ENCODE data around the gene IL25.
"Not testable (repeated sequence)": the region's sequence is repeated elsewhere in the genome, so short reads cannot be mapped to it uniquely, and the experiment has no call there.

The IL25 gene

DNA sequence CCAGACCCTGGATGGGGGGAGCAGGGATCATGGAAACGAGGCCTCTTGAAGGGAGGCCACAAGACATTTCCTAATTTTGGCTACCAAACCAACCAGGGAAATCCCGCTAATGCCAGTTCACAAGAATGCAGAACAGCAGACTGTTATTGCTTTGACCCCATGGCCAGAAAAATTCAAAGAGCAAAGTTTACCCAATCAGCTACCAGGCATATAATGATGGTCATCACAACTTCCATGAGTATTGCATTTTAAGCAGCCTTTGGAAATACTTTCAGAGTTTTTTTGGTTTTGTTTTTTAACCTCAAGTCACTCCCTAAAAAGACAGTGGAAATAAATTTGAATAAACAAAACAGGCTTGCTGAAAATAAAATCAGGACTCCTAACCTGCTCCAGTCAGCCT, at the start of gene IL25:
TSS of gene IL25 (plus strand) at position 301 of the 400 bp plus-strand sequence.
- no peak for DNase-seq

GRCh38 chr14:23323838-23324454, 48.7 kb upstream of the IL25 start:
- no peak for DNase-seq

DNA sequence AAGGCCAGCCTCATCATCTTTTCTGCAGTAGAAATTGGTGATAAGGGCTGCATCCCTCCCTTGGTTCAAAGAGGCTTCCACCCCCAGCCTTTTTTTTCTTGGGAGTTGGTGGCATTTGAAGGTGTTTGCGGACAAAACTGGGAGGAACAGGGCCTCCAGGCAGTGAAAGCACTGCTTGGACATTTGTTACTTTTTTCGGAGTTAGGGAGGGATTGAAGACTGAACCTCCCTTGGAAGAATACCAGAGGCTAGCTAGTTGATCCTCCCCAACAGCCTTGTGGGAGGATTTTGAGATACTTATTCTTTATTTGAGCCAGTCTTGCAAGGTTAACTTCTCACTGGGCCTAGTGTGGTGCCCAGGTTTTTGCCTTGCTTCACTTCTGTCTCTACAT, 48.2 kb upstream of the IL25 start:
- no peak for DNase-seq

DNA sequence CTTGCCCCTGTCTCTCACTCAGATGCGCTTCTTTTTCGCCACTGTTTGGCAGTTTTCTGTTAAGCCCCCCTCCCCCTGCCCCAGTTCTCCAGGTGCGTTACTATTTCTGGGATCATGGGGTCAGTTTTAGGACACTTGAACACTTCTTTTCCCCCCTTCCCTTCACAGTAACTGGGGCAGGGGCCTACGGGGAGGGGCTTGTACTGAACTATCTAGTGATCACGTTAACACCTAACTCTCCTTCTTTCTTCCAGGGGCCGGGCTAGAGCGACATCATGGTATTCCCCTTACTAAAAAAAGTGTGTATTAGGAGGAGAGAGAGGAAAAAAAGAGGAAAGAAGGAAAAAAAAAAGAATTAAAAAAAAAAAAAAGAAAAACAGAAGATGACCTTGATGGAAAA, 47.6 kb upstream of the IL25 start:
- no peak for DNase-seq

GRCh38 chr14:23325746-23326145, 46.9 kb upstream of the IL25 start:
- DNase-seq, result not testable (repeated sequence)

GRCh38 chr14:23326491-23327332, 45.9 kb upstream of the IL25 start:
- no peak for DNase-seq

DNA sequence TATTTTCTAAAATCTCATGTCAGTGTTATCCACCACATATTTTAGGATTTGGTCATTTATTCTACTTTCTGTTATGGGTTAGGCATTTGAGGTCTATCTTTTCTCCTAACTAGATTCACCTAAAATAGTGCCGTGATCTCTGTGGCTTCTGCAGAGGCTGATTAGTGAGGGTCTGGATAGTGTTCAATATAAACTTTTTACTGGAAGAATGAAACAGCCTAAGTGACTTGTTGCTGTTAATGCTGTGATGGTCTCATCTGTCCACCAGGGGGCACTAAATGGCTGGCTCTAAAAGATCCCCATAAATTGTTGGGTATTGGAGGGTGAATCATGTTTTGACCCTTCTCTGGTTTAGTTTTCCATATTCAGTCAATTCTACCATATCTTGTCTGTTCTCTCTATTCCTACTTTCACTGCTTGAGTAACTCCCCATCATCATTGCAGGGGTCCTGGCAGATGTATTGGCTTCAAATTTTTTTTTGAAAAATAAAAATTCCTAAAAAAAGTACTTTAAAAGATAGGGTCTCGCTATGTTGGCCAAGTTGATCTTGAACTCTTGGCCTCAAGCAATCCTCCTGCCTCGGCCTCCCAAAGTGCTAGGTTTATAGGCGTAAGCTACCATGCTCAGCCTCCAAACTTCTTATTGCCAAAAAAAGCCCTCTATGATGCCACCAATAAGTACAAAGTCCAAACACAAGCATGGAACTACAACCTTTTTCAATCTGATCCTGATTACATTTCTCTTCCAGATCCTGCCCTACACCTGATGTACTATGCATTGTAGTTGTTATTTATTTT, 44.5 kb upstream of the IL25 start:
- DNase-seq, result peak; percentile 71 to 79

DNA sequence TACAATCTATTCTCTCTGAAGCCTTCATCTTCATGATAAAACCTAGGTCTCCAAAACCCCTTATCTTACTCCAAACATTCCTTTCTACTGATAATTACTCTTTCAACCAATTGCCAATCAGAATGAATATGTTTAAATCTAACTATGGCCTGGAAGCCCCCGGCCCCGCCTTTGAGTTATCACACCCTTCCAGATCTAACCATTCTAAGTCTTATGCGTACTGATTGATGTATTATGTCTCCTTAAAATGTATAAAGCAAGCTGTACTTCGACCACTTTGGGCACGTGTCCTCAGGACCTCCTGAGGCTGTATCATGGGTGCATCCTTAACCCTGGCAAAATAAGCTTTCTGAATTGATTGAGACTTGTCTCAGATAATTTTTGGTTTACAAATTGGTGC, 37.0 kb upstream of the IL25 start:
- no peak for DNase-seq

- DNase-seq, result no peak
Measured at GRCh38 chr14:23339506-23340268, 32.9 kb upstream of the IL25 start.

- DNase-seq, result no peak
Measured at GRCh38 chr14:23344481-23344880, 28.1 kb upstream of the IL25 start.

GRCh38 chr14:23345987-23346692, 26.5 kb upstream of the IL25 start:
- DNase-seq, result no peak

DNA sequence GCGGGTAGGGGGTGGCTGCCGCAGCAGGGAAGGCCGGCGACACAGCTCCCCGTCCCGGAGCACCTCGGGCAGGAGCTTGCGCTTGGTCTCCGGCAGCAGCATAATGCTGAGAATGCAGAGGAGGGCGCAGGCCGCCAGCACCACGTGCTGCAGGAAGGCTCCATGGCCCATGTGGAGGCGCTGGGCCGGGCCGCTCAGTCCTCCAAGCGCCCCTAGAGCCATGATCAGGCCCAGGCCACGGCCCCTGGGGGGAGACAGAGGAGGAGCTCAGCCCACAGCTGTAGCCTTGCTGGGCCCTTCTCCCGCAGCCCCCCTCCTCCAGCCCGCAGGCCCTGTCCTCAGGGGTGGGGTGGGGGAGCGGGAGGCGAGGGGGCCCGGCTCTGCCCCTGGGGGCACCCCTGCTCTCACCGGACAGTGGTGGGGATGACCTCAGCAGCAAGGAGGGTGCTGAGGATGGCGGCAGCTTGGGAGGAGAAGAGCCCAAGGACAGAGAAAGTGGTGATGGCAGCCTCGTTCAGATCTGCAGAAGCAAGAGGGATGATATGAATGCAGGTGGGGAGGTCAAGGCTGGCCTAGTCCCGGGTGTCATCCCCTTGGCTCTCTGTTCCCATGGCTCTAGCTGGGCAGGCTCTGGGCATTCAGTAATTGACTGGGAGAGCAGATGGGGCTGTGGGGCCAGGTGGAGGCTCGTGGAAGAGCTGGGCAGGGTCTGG, 25.8 kb upstream of the IL25 start:
- no peak for DNase-seq

DNA sequence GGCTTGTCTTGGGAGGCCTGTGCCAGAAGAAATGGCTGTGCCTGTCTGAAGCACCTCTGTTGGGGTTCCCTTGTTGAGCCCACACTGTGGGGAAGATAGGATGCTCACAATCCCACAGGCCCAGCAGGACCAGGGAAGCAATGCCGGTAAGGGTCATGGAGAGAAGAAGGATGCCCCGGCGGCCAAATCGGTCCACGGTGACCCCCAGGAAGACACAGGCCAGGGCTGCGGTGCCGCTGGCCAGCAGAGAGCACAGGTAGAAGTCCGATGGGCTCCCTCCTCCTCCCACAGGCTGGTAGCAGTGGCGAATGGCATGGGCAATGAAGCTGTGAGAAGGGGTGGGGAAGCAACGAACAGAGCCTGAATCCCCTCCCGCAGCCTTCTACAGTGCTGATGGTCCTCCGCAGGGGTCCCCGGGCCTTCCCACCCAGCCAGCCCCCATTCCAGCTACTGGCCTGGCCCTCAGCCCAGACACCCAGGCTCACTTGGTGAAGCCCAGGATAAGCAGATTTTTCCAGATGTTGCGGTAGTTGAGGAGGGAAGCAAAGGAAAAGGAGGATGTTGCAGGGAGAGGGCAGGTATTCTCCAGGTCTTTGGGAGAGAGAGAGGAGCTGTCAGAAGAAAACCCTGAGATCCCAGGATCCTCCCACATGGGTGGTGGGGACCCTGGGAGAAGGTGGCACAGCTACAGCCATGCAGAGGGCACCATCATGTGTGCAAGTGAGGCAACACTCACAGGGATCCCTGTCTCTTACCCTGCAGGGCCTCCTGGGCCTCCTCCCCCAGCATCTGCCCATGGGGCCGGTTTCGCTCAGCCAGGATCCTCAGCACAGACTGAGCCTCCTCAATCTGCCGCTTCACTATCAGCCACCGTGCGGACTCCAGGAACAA, 25.0 kb upstream of the IL25 start:
- no peak for DNase-seq

DNA sequence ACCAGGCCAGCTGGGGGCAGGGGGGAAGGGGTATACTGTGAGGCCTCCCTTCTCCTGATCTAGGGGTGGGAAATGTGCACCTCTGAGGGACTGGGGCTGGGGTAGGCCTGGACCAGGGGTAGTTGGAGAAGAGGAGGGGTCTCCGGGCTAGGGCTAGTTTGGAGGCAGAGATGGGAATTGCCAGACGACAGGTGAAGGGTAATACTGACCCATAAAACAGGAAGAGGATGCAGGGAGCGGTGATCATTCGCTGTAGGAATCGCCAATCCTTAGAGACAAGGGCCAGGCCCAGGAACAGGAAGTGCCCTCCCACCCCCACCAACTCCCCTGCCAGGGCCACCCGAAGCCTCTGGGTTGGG, 24.3 kb upstream of the IL25 start:
- no peak for DNase-seq

- no peak for DNase-seq
Measured at GRCh38 chr14:23349156-23349845, 23.3 kb upstream of the IL25 start.

DNA sequence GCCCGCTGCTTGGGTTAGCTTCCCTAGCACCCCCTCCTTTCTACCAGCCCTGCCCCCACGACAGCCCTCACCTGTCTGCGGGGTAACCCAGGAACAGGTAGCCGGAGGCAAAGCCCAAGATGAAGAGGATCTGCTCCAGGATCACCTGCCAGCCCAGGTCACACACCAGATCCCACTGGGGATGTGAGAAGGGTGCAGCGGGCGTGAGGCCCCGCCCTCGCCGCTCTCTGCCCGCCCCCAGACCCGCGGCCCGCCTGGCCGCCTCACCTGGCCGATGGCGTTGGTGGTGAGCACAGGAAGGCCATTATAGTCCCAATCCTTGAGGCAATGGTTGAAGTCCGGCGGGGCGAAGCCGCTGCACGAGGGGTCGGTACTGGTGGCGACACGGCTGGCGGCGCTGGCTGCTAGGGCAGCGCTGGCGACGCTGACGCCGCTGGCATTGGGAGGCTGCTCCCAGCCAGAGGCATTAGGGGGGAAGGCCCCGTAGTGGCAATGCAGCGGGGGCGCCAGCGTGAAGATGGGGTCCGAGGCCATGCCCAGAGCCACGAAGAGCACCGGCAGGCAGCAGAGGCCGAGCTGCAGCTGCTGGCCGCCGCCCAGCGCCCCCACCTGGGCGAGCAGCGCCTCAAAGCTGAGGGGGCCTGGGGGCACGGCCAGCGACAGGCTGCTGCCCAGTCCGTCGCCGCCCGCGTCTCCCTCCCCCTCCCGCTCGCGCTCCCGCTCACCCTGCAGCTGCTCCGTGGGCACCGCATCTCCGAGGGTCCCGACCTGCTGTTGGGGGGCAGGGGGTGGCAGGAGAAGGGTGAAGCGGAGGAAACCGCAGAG, 20.7 kb upstream of the IL25 start:
- DNase-seq, result peak in 1 of 2 donors; percentile 42

GRCh38 chr14:23352506-23353432, 19.8 kb upstream of the IL25 start, which contains the start of gene SLC22A17:
SLC22A17 (minus strand) TSS chr14:23352887.
- DNase-seq, result peak; percentile 84 to 93

- DNase-seq, result no peak
Measured at GRCh38 chr14:23353433-23353780, 19.2 kb upstream of the IL25 start.
